GM12878 (cell line): ENCODE results near the gene SLITRK1. TPM values are rescaled to one million over a fixed set of nuclear protein-coding genes. Genes with fewer than 3 reads are reported as not detected.

Experiments
- ATAC-seq: fragments of 200-7000 bp; cut with Tn5 transposase; 3 replicates; pipeline ENCODE4 v1.9.1; 2020; ENCODE audit warnings: mild to moderate bottlenecking, moderate library complexity
- BruUV-seq: library from RNA; stranded (reverse); fragments of 400-500 nt; replicated peaks from 2 replicates; lab custom pipeline; 2021; lab: Mats Ljungman, UMichigan
- CTCF ChIA-PET: fragments of 300-600 bp; sonication (Branson Sonifier 250); formaldehyde crosslinking; extraction: SDS; loops from one replicate; lab custom pipeline; 2021; ENCODE audit warnings: inconsistent platforms; lab: Yijun Ruan, JAX
- POLR2A ChIA-PET: fragments of 350-600 bp; formaldehyde crosslinking; extraction: SDS; loops from one replicate; lab custom pipeline; 2021; ENCODE audit warnings: inconsistent platforms; lab: Charles Lee
- RAD21 ChIA-PET: fragments of 300-600 bp; sonication (Branson Sonifier 250); formaldehyde crosslinking; loops from one replicate; lab custom pipeline; 2023; ENCODE audit warnings: antibody characterized with exemption; ENCODE audit not compliant: unreplicated experiment; lab: Charles Lee
- SMC1A ChIA-PET: fragments of 300-600 bp; sonication (Branson Sonifier 250); formaldehyde crosslinking; loops from one replicate; lab custom pipeline; 2023; ENCODE audit not compliant: unreplicated experiment, uncharacterized antibody; lab: Charles Lee
- DNase-seq: peaks from one replicate; pipeline ENCODE4 v3.0.0-alpha.2; 2011; ENCODE audit warnings: low read depth, low spot score
- FAIRE-seq: peaks from 3 replicates; lab custom pipeline; 2011; peaks lifted over from hg19 to GRCh38; lab: Jason Lieb, UNC
- H2AFZ ChIP-seq: 2 replicates; pipeline ENCODE4 v1.6.0; 2011; ENCODE audit warnings: low read depth, low read length, control low read depth; ENCODE audit not compliant: control insufficient read depth
- H3K27ac ChIP-seq: 2 replicates; pipeline ENCODE4 v1.5.1; 2011; ENCODE audit warnings: control low read depth; ENCODE audit not compliant: control insufficient read depth, insufficient read depth
- H3K27me3 ChIP-seq, 2 experiments: replicated peaks in 1 of 2; 2 replicates each; pipeline versions ENCODE4 v1.6.0 to v1.6.1; 2011; ENCODE audit warnings: low read length in 1 of 2; ENCODE audit not compliant: control insufficient read depth in 2 of 2, insufficient read depth in 2 of 2
- H3K36me3 ChIP-seq, 2 experiments: 2 replicates each; pipeline ENCODE4 v1.5.1; 2011; ENCODE audit warnings: low read length in 1 of 2; ENCODE audit not compliant: control insufficient read depth in 2 of 2, insufficient read depth in 2 of 2
- H3K4me1 ChIP-seq: 2 replicates; pipeline ENCODE4 v1.6.1; 2011; ENCODE audit warnings: mild to moderate bottlenecking, low read length, moderate library complexity, mixed read lengths; ENCODE audit not compliant: control insufficient read depth, insufficient read depth
- H3K4me2 ChIP-seq: 2 replicates; pipeline ENCODE4 v1.6.0; 2011; ENCODE audit warnings: control low read depth; ENCODE audit not compliant: control insufficient read depth, insufficient read depth
- H3K4me3 ChIP-seq: fragments of 200-600 bp; sonication (generic); 2 replicates; pipeline ENCODE4 v1.5.1; 2016
- H3K79me2 ChIP-seq: 2 replicates; pipeline ENCODE4 v1.6.0; 2011; ENCODE audit warnings: low read length; ENCODE audit not compliant: control insufficient read depth, insufficient read depth
- H3K9ac ChIP-seq: 2 replicates; pipeline ENCODE4 v1.8.0; 2011; ENCODE audit warnings: low read length, control low read depth, mixed read lengths; ENCODE audit not compliant: control insufficient read depth, insufficient read depth
- H3K9me3 ChIP-seq: replicated peaks from 3 replicates; pipeline ENCODE4 v1.5.1; 2011; ENCODE audit warnings: mild to moderate bottlenecking, low read length; ENCODE audit not compliant: control insufficient read depth, insufficient read depth
- H4K20me1 ChIP-seq: 2 replicates; pipeline ENCODE4 v1.6.0; 2011; ENCODE audit not compliant: control insufficient read depth, insufficient read depth
- E2F4 ChIP-seq: IDR thresholded peaks from 2 replicates; pipeline ENCODE4 v1.6.1; 2012; ENCODE audit warnings: low read depth, low read length, improper control_type of control experiment
- E2F8 ChIP-seq: fragments of 450-650 bp; IDR thresholded peaks from 2 replicates; pipeline ENCODE4 v1.6.1; 2018; ENCODE audit warnings: mild to moderate bottlenecking, low read depth, moderate library complexity; ENCODE audit not compliant: partially characterized antibody
- EED ChIP-seq: sonication (generic); IDR thresholded peaks from 2 replicates; pipeline ENCODE4 v1.6.1; 2016; ENCODE audit warnings: antibody characterized with exemption, low read depth
- HDAC2 ChIP-seq: fragments of 200-600 bp; sonication (generic); IDR thresholded peaks from 2 replicates; pipeline ENCODE4 v1.6.1; 2017
- IRF4 ChIP-seq: IDR thresholded peaks from 2 replicates; pipeline ENCODE4 v1.6.1; 2011; ENCODE audit warnings: low read depth, low read length
- IRF5 ChIP-seq: fragments of 450-650 bp; IDR thresholded peaks from 2 replicates; pipeline ENCODE4 v1.6.1; 2017; ENCODE audit warnings: borderline replicate concordance
- MTA2 ChIP-seq: fragments of 450-650 bp; IDR thresholded peaks from 2 replicates; pipeline ENCODE4 v1.6.1; 2016; ENCODE audit warnings: low read depth, mild to moderate bottlenecking, moderate library complexity
- NR2F1 ChIP-seq: fragments of 450-650 bp; conservative IDR thresholded peaks from 2 replicates; pipeline ENCODE4 v1.6.1; 2017; ENCODE audit warnings: mild to moderate bottlenecking
- PAX5 ChIP-seq: IDR thresholded peaks from 2 replicates; pipeline ENCODE4 v1.6.1; 2011; ENCODE audit warnings: low read depth, low read length, borderline replicate concordance
- POU2F2 ChIP-seq: IDR thresholded peaks from 3 replicates; pipeline ENCODE4 v1.6.1; 2011; ENCODE audit warnings: low read depth, mild to moderate bottlenecking, low read length, borderline replicate concordance
- RAD51 ChIP-seq: fragments of 450-650 bp; IDR thresholded peaks from 2 replicates; pipeline ENCODE4 v1.6.1; 2016; ENCODE audit warnings: moderate library complexity, mild to moderate bottlenecking, inconsistent platforms
- RBBP5 ChIP-seq: fragments of 200-600 bp; sonication (generic); conservative IDR thresholded peaks from 2 replicates; pipeline ENCODE4 v1.6.1; 2016
- RCOR1 ChIP-seq: conservative IDR thresholded peaks from 2 replicates; pipeline ENCODE4 v1.6.1; 2012; ENCODE audit warnings: low read depth, low read length, improper control_type of control experiment
- STAT1 ChIP-seq: fragments of 450-650 bp; conservative IDR thresholded peaks from 2 replicates; pipeline ENCODE4 v1.6.1; 2014; ENCODE audit warnings: antibody characterized with exemption, mild to moderate bottlenecking
- USF1 ChIP-seq: IDR thresholded peaks from 2 replicates; pipeline ENCODE4 v1.6.1; 2011; ENCODE audit warnings: borderline replicate concordance, low read depth, mild to moderate bottlenecking, moderate library complexity, mixed read lengths, low read length; ENCODE audit not compliant: insufficient read depth; ENCODE audit errors: extremely low read length
- WGBS: methylation state at CpG from one replicate; pipeline ENCODE4 v1.1.6; 2016; ENCODE audit warnings: low lambda C conversion rate; ENCODE audit not compliant: insufficient replicate concordance, insufficient coverage; ENCODE audit errors: missing lambda C conversion rate; 5-methylcytosine and 5-hydroxymethylcytosine counted together
- in situ Hi-C: fragments of 300-500 bp; cut with MboI; formaldehyde crosslinking; loops from 9 replicates; pipeline ENCODE4 v1.14.3; 2018; ENCODE audit warnings: mixed read lengths
- intact Hi-C: fragments of 100-400 bp; cut with micrococcal nuclease; formaldehyde crosslinking; loops from one replicate; pipeline ENCODE4 v1.14.2; 2022; ENCODE audit not compliant: unreplicated experiment
- polyA plus RNA-seq, 11 experiments: library from polyadenylated mRNA; depleted of rRNA in 4 of 11; unstranded in 6 of 11; stranded (reverse) in 5 of 11; fragments of >200 nt; fragmentation: Nextera tagmentation in 4 of 11; fragmentation: Illumina TruSeq in 1 of 11; extraction: Ambion mirVana in 4 of 11; extraction: Trizol in 1 of 11; gene quantifications; 1 replicate in 1 of 11; 2 replicates in 10 of 11; pipeline versions ENCODE4 v1.2.1 to v1.2.3, GENCODE V29; 2011 to 2016; ENCODE audit warnings: inconsistent platforms in 2 of 11, missing spikeins in 2 of 11, low read depth in 1 of 11
- total RNA-seq, 4 experiments: library from RNA; depleted of rRNA in 3 of 4; stranded (reverse); fragments of >200 nt in 3 of 4; fragmentation: Illumina TruSeq in 1 of 4; extraction: Trizol in 1 of 4; gene quantifications; 2 replicates each; pipeline versions ENCODE4 v1.2.1 to v1.2.3, GENCODE V29; 2013 to 2021

SLITRK1 gene
- total and polyA plus RNA-seq, 10 of the 15 experiments (the other 5 are each of a cell fraction or from before 2014, with no cell fraction given): 0.03 to 0.78 (median 0.26) TPM

GRCh38 chr13:83880275-83881139 lies 1.8 kb downstream of the SLITRK1 start:
- in situ Hi-C loops: no loop called here

More at GRCh38 chr13:83880275-83881139, 1.8 kb downstream of the SLITRK1 start:
- H3K9ac ChIP-seq: no peak overlapping the region
- H4K20me1 ChIP-seq: no peaks in the 10 kb centered on the region
- no TSS peak for BruUV-seq
- H3K27me3 ChIP-seq: no peaks in the 10 kb centered on the region
- WGBS: 15% methylated on average over 26 of the region's 26 CpGs
- no peak overlapping the region for H2AFZ ChIP-seq
- no peaks in the 10 kb centered on the region for H3K4me1 ChIP-seq
- RAD21 ChIA-PET: no interaction called here
- no peak for ATAC-seq
- intact Hi-C loops: no loop called here
- POLR2A ChIA-PET: no interaction called here
- FAIRE-seq: no peak
- no peak overlapping the region for H3K27ac ChIP-seq
- no peak overlapping the region for H3K4me3 ChIP-seq
- CTCF ChIA-PET: no interaction called here
- DNase-seq: no peak
- TF ChIP-seq MTA2: no peak
- TF ChIP-seq POU2F2: no peak
- no peak for TF ChIP-seq IRF4
- no peak for TF ChIP-seq HDAC2
- no peak for TF ChIP-seq USF1
- no peak for TF ChIP-seq STAT1
- TF ChIP-seq NR2F1: no peak
- no peak for TF ChIP-seq RCOR1
- no peak for TF ChIP-seq PAX5
- no peak for TF ChIP-seq RAD51
- no peak for TF ChIP-seq EED
- no peak for TF ChIP-seq IRF5
- TF ChIP-seq RBBP5: no peak
- no peak for TF ChIP-seq E2F8
- no peak for TF ChIP-seq E2F4
- SMC1A ChIA-PET: no interaction called here
- H3K9me3 ChIP-seq: peaks cover 2% of the 10 kb centered on the region; the same call in 1 of the 3 replicates
- no peak overlapping the region for H3K4me2 ChIP-seq
- no peaks in the 10 kb centered on the region for H3K36me3 ChIP-seq
- no peaks in the 10 kb centered on the region for H3K79me2 ChIP-seq
